HepG2 (cell line): Measurements from ENCODE around the gene PCYT2. TPM values are rescaled to one million over a fixed set of nuclear protein-coding genes. Genes with fewer than 3 reads are reported as not detected.

Source experiments
- CREM ChIP-seq, 2 experiments: sonication (generic) in 1 of 2; formaldehyde crosslinking in 1 of 2; IDR thresholded peaks; 2 replicates each; pipeline versions ENCODE4 v1.4.0 to v1.6.1; 2016 to 2020; ENCODE audit warnings: antibody characterized with exemption in 1 of 2, mild to moderate bottlenecking in 1 of 2, missing genetic modification reagents in 1 of 2
- MTA1 ChIP-seq: sonication (generic); formaldehyde crosslinking; IDR thresholded peaks from 2 replicates; pipeline ENCODE4 v1.4.0; 2020; ENCODE audit warnings: missing genetic modification reagents, mild to moderate bottlenecking, borderline replicate concordance
- POLR2G ChIP-seq: fragments of 200-400 bp; formaldehyde crosslinking; IDR thresholded peaks from 2 replicates; pipeline ENCODE4 v1.6.1; 2018; ENCODE audit warnings: mild to moderate bottlenecking, low read depth, low read length, moderate library complexity
- TAF15 ChIP-seq: fragments of 200-400 bp; formaldehyde crosslinking; IDR thresholded peaks from one replicate; pipeline ENCODE4 v1.6.1; 2018; ENCODE audit warnings: mild to moderate bottlenecking, low read depth, low read length; ENCODE audit not compliant: poor library complexity, severe bottlenecking
- YEATS2 ChIP-seq: sonication (generic); formaldehyde crosslinking; IDR thresholded peaks from 2 replicates; pipeline ENCODE4 v1.4.0; 2020; ENCODE audit warnings: missing genetic modification reagents, borderline replicate concordance
- ZNF34 ChIP-seq: sonication (generic); formaldehyde crosslinking; IDR thresholded peaks from 2 replicates; pipeline ENCODE4 v1.4.0; 2020; ENCODE audit warnings: mild to moderate bottlenecking, missing genetic modification reagents, borderline replicate concordance
- ZNF550 ChIP-seq: sonication (generic); formaldehyde crosslinking; IDR thresholded peaks from 2 replicates; pipeline ENCODE4 v1.4.0; 2020; ENCODE audit warnings: mild to moderate bottlenecking, missing genetic modification reagents, borderline replicate concordance
- polyA plus RNA-seq, 8 experiments: library from polyadenylated mRNA; depleted of rRNA in 3 of 8; stranded (reverse) in 7 of 8; unstranded in 1 of 8; fragments of >200 nt; fragmentation: Illumina TruSeq in 4 of 8; extraction: Trizol in 4 of 8; gene quantifications; 2 replicates each; pipeline versions ENCODE4 v1.2.1 to v1.2.3, GENCODE V29; 2011 to 2016; ENCODE audit warnings: low read depth in 4 of 8, missing spikeins in 1 of 8, mixed read lengths in 1 of 8; ENCODE audit not compliant: insufficient read depth in 1 of 8
- total RNA-seq, 5 experiments: library from RNA; depleted of rRNA; stranded (reverse); fragments of >200 nt; fragmentation: Illumina TruSeq; extraction: Trizol; gene quantifications; 2 replicates each; pipeline ENCODE4 v1.2.3, GENCODE V29; 2016; ENCODE audit warnings: low read depth in 1 of 5
- TF ChIP-seq, protein P1 (sequence below), 2 experiments: sonication (generic) in 1 of 2; formaldehyde crosslinking in 1 of 2; IDR thresholded peaks; 2 replicates each; pipeline versions ENCODE4 v1.4.0 to v1.6.1; 2016 to 2020; ENCODE audit warnings: borderline replicate concordance in 1 of 2, low read depth in 1 of 2, mild to moderate bottlenecking in 1 of 2, missing genetic modification reagents in 1 of 2
- TF ChIP-seq, protein P2 (sequence below), 2 experiments: IDR thresholded peaks; 2 replicates each; pipeline ENCODE4 v1.6.1; 2011 to 2012; ENCODE audit warnings: low read length in 2 of 2, borderline replicate concordance in 1 of 2, low read depth in 1 of 2, mild to moderate bottlenecking in 1 of 2, moderate library complexity in 1 of 2
- TF ChIP-seq, protein P3 (sequence below): sonication (generic); formaldehyde crosslinking; IDR thresholded peaks from 2 replicates; pipeline ENCODE4 v1.4.0; 2020; ENCODE audit warnings: missing genetic modification reagents
- TF ChIP-seq, protein P4 (sequence below): sonication (generic); formaldehyde crosslinking; conservative IDR thresholded peaks from 2 replicates; pipeline ENCODE4 v1.5.0; 2020; ENCODE audit warnings: missing genetic modification reagents
- TF ChIP-seq, protein P5 (sequence below): sonication (generic); formaldehyde crosslinking; IDR thresholded peaks from 2 replicates; pipeline ENCODE4 v1.9.0; 2022; ENCODE audit warnings: low read depth, missing genetic modification reagents

PCYT2 gene
- total and polyA plus RNA-seq, 2 of the 13 experiments (the other 11 are each of a cell fraction or from before 2014, with no cell fraction given): 147 to 297 TPM

DNA sequence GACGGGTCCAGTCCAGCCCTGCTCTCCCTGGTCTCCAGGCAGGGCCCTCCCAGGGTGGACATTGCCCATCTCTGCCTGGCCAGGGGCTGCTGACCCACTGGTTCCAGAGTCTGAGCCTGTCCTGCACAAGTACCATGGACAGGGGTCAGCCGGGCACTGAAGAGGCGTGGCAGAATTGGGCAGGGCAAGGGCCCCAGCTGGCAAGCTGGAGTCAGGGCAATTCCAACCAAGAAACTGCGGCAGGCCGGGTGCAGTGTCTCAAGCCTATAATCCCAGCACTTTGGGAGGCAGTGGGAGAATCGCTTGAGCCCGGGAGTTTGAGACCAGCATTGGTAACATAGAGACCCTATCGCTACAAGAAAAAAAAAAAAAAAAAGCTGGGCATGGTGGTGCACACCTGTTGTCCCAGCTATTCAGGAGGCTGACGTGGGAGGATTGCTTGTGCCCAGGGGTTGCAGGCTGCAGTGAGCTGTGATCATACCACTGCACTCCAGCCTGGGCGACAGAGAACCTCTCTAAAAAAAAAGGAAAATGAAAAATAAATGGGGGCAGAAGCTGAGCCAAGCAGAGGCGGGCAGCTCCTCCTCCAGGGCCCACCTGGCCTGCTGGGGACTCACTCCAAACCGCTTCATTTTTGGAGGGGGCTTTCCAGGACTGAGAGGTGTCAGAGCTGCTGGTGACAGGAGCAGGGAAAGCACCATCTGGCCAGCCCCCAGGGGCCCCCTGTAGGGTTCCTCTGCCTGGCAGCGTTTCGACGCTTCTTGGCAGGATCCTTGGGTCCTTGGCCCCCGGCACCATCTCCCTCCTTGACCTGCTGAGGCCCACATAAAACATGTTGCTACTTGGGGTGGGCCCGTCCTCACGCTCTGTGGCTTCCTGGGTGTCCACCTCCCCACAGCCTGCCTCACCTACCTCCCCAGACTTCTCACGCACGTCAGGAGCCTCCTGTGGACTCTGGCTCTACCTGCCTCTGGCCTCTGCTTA, 19.2 kb upstream of the PCYT2 start (continued):
- TF ChIP-seq, protein P1, sequence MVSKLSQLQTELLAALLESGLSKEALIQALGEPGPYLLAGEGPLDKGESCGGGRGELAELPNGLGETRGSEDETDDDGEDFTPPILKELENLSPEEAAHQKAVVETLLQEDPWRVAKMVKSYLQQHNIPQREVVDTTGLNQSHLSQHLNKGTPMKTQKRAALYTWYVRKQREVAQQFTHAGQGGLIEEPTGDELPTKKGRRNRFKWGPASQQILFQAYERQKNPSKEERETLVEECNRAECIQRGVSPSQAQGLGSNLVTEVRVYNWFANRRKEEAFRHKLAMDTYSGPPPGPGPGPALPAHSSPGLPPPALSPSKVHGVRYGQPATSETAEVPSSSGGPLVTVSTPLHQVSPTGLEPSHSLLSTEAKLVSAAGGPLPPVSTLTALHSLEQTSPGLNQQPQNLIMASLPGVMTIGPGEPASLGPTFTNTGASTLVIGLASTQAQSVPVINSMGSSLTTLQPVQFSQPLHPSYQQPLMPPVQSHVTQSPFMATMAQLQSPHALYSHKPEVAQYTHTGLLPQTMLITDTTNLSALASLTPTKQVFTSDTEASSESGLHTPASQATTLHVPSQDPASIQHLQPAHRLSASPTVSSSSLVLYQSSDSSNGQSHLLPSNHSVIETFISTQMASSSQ (IDR thresholded peaks at IDR 0.05; ENCODE audit: low read depth): no peak
- TF ChIP-seq, protein P1 (CRISPR knock-in tag; IDR thresholded peaks at IDR 0.05; ENCODE audit: borderline replicate concordance): no peak
- TF ChIP-seq ZNF550 (CRISPR knock-in tag): no peak
- no peak for TF ChIP-seq YEATS2 (CRISPR knock-in tag)
- TF ChIP-seq ZNF34 (CRISPR knock-in tag): no peak
- TF ChIP-seq MTA1: no peak
- TF ChIP-seq TAF15: no peak
- TF ChIP-seq, protein P2, sequence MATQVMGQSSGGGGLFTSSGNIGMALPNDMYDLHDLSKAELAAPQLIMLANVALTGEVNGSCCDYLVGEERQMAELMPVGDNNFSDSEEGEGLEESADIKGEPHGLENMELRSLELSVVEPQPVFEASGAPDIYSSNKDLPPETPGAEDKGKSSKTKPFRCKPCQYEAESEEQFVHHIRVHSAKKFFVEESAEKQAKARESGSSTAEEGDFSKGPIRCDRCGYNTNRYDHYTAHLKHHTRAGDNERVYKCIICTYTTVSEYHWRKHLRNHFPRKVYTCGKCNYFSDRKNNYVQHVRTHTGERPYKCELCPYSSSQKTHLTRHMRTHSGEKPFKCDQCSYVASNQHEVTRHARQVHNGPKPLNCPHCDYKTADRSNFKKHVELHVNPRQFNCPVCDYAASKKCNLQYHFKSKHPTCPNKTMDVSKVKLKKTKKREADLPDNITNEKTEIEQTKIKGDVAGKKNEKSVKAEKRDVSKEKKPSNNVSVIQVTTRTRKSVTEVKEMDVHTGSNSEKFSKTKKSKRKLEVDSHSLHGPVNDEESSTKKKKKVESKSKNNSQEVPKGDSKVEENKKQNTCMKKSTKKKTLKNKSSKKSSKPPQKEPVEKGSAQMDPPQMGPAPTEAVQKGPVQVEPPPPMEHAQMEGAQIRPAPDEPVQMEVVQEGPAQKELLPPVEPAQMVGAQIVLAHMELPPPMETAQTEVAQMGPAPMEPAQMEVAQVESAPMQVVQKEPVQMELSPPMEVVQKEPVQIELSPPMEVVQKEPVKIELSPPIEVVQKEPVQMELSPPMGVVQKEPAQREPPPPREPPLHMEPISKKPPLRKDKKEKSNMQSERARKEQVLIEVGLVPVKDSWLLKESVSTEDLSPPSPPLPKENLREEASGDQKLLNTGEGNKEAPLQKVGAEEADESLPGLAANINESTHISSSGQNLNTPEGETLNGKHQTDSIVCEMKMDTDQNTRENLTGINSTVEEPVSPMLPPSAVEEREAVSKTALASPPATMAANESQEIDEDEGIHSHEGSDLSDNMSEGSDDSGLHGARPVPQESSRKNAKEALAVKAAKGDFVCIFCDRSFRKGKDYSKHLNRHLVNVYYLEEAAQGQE (IDR thresholded peaks at IDR 0.05; ENCODE audit: borderline replicate concordance in 1 of 2, low read depth in 1 of 2, low read length in 2 of 2): peak in 1 of 2 experiments; percentile 90; a peak in 2 of 4 replicates
- TF ChIP-seq, protein P3, sequence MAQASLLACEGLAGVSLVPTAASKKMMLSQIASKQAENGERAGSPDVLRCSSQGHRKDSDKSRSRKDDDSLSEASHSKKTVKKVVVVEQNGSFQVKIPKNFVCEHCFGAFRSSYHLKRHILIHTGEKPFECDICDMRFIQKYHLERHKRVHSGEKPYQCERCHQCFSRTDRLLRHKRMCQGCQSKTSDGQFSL (CRISPR knock-in tag): no peak
- no peak for TF ChIP-seq CREM (IDR thresholded peaks at IDR 0.05)
- no peak for TF ChIP-seq CREM (CRISPR knock-in tag; IDR thresholded peaks at IDR 0.05)
- TF ChIP-seq, protein P4, sequence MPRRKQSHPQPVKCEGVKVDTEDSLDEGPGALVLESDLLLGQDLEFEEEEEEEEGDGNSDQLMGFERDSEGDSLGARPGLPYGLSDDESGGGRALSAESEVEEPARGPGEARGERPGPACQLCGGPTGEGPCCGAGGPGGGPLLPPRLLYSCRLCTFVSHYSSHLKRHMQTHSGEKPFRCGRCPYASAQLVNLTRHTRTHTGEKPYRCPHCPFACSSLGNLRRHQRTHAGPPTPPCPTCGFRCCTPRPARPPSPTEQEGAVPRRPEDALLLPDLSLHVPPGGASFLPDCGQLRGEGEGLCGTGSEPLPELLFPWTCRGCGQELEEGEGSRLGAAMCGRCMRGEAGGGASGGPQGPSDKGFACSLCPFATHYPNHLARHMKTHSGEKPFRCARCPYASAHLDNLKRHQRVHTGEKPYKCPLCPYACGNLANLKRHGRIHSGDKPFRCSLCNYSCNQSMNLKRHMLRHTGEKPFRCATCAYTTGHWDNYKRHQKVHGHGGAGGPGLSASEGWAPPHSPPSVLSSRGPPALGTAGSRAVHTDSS: no peak
- TF ChIP-seq, protein P5, sequence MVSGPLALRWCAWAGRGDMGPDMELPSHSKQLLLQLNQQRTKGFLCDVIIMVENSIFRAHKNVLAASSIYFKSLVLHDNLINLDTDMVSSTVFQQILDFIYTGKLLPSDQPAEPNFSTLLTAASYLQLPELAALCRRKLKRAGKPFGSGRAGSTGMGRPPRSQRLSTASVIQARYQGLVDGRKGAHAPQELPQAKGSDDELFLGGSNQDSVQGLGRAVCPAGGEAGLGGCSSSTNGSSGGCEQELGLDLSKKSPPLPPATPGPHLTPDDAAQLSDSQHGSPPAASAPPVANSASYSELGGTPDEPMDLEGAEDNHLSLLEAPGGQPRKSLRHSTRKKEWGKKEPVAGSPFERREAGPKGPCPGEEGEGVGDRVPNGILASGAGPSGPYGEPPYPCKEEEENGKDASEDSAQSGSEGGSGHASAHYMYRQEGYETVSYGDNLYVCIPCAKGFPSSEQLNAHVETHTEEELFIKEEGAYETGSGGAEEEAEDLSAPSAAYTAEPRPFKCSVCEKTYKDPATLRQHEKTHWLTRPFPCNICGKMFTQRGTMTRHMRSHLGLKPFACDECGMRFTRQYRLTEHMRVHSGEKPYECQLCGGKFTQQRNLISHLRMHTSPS (CRISPR knock-in tag): peak; percentile 47; the same call in 1 of the 2 replicates
- peak; percentile 5; the same call in 1 of the 2 replicates for TF ChIP-seq POLR2G
